Measurements from ENCODE around the gene OSBPL7.

Gene OSBPL7

GRCh38 chr17:47850692-47851573 is 29.3 kb upstream of the OSBPL7 start, which contains the start of gene SP6 (continued):
- TF ChIP-seq, protein P1, sequence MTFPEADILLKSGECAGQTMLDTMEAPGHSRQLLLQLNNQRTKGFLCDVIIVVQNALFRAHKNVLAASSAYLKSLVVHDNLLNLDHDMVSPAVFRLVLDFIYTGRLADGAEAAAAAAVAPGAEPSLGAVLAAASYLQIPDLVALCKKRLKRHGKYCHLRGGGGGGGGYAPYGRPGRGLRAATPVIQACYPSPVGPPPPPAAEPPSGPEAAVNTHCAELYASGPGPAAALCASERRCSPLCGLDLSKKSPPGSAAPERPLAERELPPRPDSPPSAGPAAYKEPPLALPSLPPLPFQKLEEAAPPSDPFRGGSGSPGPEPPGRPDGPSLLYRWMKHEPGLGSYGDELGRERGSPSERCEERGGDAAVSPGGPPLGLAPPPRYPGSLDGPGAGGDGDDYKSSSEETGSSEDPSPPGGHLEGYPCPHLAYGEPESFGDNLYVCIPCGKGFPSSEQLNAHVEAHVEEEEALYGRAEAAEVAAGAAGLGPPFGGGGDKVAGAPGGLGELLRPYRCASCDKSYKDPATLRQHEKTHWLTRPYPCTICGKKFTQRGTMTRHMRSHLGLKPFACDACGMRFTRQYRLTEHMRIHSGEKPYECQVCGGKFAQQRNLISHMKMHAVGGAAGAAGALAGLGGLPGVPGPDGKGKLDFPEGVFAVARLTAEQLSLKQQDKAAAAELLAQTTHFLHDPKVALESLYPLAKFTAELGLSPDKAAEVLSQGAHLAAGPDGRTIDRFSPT (tag by site-specific recombination; IDR thresholded peaks at IDR 0.05), result peak; percentile 80
- TF ChIP-seq ZNF266 (tag by site-specific recombination; IDR thresholded peaks at IDR 0.05; ENCODE audit: low read depth) (no peak), ZNF169 (tag by site-specific recombination; IDR thresholded peaks at IDR 0.05) (no peak), ZNF366 (tag by site-specific recombination; conservative IDR thresholded peaks at IDR 0.05) (peak; percentile 54), ZNF148 (tag by site-specific recombination; IDR thresholded peaks at IDR 0.05; ENCODE audit: borderline replicate concordance) (no peak), OSR2 (tag by site-specific recombination; IDR thresholded peaks at IDR 0.05) (peak; percentile 31; the same call in 1 of the 2 replicates), ZNF585B (tag by site-specific recombination; IDR thresholded peaks at IDR 0.05) (no peak), ZFP37 (tag by site-specific recombination; IDR thresholded peaks at IDR 0.05) (0 out of 2 replicates have a peak, but pooled peaks have one; percentile 47), ZBTB8A (tag by site-specific recombination; IDR thresholded peaks at IDR 0.05) (peak; percentile 63), ZNF423 (tag by site-specific recombination; IDR thresholded peaks at IDR 0.05) (no peak), ZSCAN30 (tag by site-specific recombination; IDR thresholded peaks at IDR 0.05) (peak; percentile 83), ZNF555 (tag by site-specific recombination; conservative IDR thresholded peaks at IDR 0.05) (no peak), ZNF37A (tag by site-specific recombination; IDR thresholded peaks at IDR 0.05) (no peak), TSHZ1 (tag by site-specific recombination; IDR thresholded peaks at IDR 0.05; ENCODE audit: borderline replicate concordance) (no peak), ZNF398 (tag by site-specific recombination; IDR thresholded peaks at IDR 0.05) (peak; percentile 89), SP3 (tag by site-specific recombination; IDR thresholded peaks at IDR 0.05) (peak; percentile 77), ZNF629 (tag by site-specific recombination; IDR thresholded peaks at IDR 0.05) (0 out of 2 replicates have a peak, but pooled peaks have one; percentile 14), ZNF391 (tag by site-specific recombination; IDR thresholded peaks at IDR 0.05; ENCODE audit: borderline replicate concordance, low read depth) (no peak), ZNF362 (tag by site-specific recombination; IDR thresholded peaks at IDR 0.05) (no peak)
- TF ChIP-seq, protein P2, sequence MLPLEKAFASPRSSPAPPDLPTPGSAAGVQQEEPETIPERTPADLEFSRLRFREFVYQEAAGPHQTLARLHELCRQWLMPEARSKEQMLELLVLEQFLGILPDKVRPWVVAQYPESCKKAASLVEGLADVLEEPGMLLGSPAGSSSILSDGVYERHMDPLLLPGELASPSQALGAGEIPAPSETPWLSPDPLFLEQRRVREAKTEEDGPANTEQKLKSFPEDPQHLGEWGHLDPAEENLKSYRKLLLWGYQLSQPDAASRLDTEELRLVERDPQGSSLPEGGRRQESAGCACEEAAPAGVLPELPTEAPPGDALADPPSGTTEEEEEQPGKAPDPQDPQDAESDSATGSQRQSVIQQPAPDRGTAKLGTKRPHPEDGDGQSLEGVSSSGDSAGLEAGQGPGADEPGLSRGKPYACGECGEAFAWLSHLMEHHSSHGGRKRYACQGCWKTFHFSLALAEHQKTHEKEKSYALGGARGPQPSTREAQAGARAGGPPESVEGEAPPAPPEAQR (tag by site-specific recombination; IDR thresholded peaks at IDR 0.05), result no peak
- TF ChIP-seq, protein P3, sequence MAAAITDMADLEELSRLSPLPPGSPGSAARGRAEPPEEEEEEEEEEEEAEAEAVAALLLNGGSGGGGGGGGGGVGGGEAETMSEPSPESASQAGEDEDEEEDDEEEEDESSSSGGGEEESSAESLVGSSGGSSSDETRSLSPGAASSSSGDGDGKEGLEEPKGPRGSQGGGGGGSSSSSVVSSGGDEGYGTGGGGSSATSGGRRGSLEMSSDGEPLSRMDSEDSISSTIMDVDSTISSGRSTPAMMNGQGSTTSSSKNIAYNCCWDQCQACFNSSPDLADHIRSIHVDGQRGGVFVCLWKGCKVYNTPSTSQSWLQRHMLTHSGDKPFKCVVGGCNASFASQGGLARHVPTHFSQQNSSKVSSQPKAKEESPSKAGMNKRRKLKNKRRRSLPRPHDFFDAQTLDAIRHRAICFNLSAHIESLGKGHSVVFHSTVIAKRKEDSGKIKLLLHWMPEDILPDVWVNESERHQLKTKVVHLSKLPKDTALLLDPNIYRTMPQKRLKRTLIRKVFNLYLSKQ (tag by site-specific recombination; IDR thresholded peaks at IDR 0.05; ENCODE audit: borderline replicate concordance), result no peak
- TF ChIP-seq, protein P4, sequence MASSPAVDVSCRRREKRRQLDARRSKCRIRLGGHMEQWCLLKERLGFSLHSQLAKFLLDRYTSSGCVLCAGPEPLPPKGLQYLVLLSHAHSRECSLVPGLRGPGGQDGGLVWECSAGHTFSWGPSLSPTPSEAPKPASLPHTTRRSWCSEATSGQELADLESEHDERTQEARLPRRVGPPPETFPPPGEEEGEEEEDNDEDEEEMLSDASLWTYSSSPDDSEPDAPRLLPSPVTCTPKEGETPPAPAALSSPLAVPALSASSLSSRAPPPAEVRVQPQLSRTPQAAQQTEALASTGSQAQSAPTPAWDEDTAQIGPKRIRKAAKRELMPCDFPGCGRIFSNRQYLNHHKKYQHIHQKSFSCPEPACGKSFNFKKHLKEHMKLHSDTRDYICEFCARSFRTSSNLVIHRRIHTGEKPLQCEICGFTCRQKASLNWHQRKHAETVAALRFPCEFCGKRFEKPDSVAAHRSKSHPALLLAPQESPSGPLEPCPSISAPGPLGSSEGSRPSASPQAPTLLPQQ (tag by site-specific recombination; IDR thresholded peaks at IDR 0.05), result no peak; the same call in 1 of the 2 replicates

Data from HEK293 (cell line).